ENCODE data around the gene FEV. TPM values are rescaled to one million over a fixed set of nuclear protein-coding genes. Genes with fewer than 3 reads are reported as not detected.

FEV gene
- total and polyA plus RNA-seq, 11 donors = not detected

- Histone ChIP-seq H3K36me3 (no peaks in the 10 kb centered on the region), H3K27me3 (peaks cover 45 to 95% (median 73%) of the 10 kb centered on the region in 9 donors), H3K4me1 (peaks cover 12 to 47% (median 39%) of the 10 kb centered on the region in 12 donors), H3K27ac (no peak overlapping the region), H3K9me3 (no peaks in the 10 kb centered on the region), H3K4me3 (peak overlapping the region in 5 of 12 donors; percentile 8 to 38 (median 20))
- WGBS, 4 donors = 3 to 6% (median 3%) methylated on average over 38 to 39 of the region's 39 CpGs
- TF ChIP-seq CTCF (IDR thresholded peaks at IDR 0.05) (peak; percentile 80 to 93 (median 90)), POLR2A (IDR thresholded peaks at IDR 0.05) (no peak)
- peak; percentile 76 to 93 (median 83) for ATAC-seq
- peak; percentile 73 to 88 (median 79) for DNase-seq
- intact Hi-C loops (cut with DNase I) = no loop called here
Measured at GRCh38 chr2:218979846-218980734, 4.9 kb downstream of the FEV start.

- peaks cover 0 to under 1% (median 0%) of the 10 kb centered on the region in 12 donors for H3K9me3 ChIP-seq
- no peak overlapping the region for H3K4me3 ChIP-seq
- no peak overlapping the region for H3K27ac ChIP-seq
- no peak for DNase-seq
- peaks cover 0 to 7% (median 6%) of the 10 kb centered on the region in 12 donors for H3K4me1 ChIP-seq
- TF ChIP-seq CTCF (IDR thresholded peaks at IDR 0.05) (no peak), POLR2A (IDR thresholded peaks at IDR 0.05) (no peak)
- peaks cover 3 to 88% (median 30%) of the 10 kb centered on the region in 9 donors for H3K27me3 ChIP-seq
- 59 to 69% (median 64%) methylated on average over 4 of the region's 4 CpGs for WGBS, 4 donors
- ATAC-seq = no peak
- intact Hi-C loops (cut with DNase I) = no loop called here
- no peaks in the 10 kb centered on the region for H3K36me3 ChIP-seq
Measured at GRCh38 chr2:218975060-218975777, 9.8 kb downstream of the FEV start.

GRCh38 chr2:218970894-218971293 is 14.1 kb downstream of the FEV start:
- peak; percentile 55 to 95 (median 84) for ATAC-seq
- WGBS, 4 donors = 13 to 25% (median 15%) methylated on average over 1 of the region's 1 CpG; no CpG with 5 or more reads in 1 of the 4 donors
- Histone ChIP-seq H3K27ac (no peak overlapping the region), H3K36me3 (no peaks in the 10 kb centered on the region), H3K9me3 (peaks cover 0 to 5% (median 0%) of the 10 kb centered on the region in 12 donors), H3K27me3 (peaks cover 0 to 58% (median 15%) of the 10 kb centered on the region in 9 donors), H3K4me3 (no peak overlapping the region), H3K4me1 (no peaks in the 10 kb centered on the region)
- TF ChIP-seq POLR2A (IDR thresholded peaks at IDR 0.05) (no peak), CTCF (IDR thresholded peaks at IDR 0.05) (no peak)
- intact Hi-C loops (cut with DNase I) = no loop called here
- peak in 2 of 5 donors; percentile 33 to 51 for DNase-seq
